Measurements from ENCODE around the gene SULT1A2. TPM values are rescaled to one million over a fixed set of nuclear protein-coding genes. Genes with fewer than 3 reads are reported as not detected.

SULT1A2 gene
- total and polyA plus RNA-seq, 2 donors (not counting 1 experiment from before 2014, with no cell fraction given) = 0.17 TPM; not detected in 1

- TF ChIP-seq CTCF (conservative IDR thresholded peaks at IDR 0.05 in 1 of 2, IDR thresholded peaks at IDR 0.05 in 1 of 2; ENCODE audit: low read depth in 1 of 2, low read length in 2 of 2) (no peak), EZH2 (IDR thresholded peaks at IDR 0.05; ENCODE audit: low read length, missing control alignments) (no peak)
- Histone ChIP-seq H3K27me3 (ENCODE audit: control insufficient read depth, insufficient read depth, low read length) (no peaks in the 10 kb centered on the region), H3K4me1 (ENCODE audit: control insufficient read depth, extremely low read depth, insufficient read depth, low read length) (no peaks in the 10 kb centered on the region), H3K9ac (ENCODE audit: insufficient read depth, low read length) (no peak overlapping the region), H4K20me1 (ENCODE audit: control insufficient read depth, extremely low read depth, insufficient read depth, low read length) (no peaks in the 10 kb centered on the region), H2AFZ (ENCODE audit: low read length) (peak overlapping the region; percentile 44), H3K36me3 (ENCODE audit: control insufficient read depth, insufficient read depth, low read length) (no peaks in the 10 kb centered on the region), H3K4me3 (replicated peaks in 1 of 4; ENCODE audit: control extremely low read depth in 1 of 4, insufficient read depth in 1 of 4, low read depth in 3 of 4, low read length in 4 of 4) (no peak overlapping the region), H3K27ac (ENCODE audit: insufficient read depth, low read length) (no peak overlapping the region), H3K79me2 (ENCODE audit: control insufficient read depth, insufficient read depth, low read length) (no peaks in the 10 kb centered on the region), H3K9me3 (ENCODE audit: control insufficient read depth, insufficient read depth, low read depth, low read length) (no peaks in the 10 kb centered on the region), H3K4me2 (ENCODE audit: extremely low read depth, insufficient read depth, low read length) (no peak overlapping the region)
- peak; percentile 8 to 11 for DNase-seq (ENCODE audit: low read depth in 2 of 2)
Measured at GRCh38 chr16:28572696-28573510, 23.9 kb downstream of the SULT1A2 start.

DNA sequence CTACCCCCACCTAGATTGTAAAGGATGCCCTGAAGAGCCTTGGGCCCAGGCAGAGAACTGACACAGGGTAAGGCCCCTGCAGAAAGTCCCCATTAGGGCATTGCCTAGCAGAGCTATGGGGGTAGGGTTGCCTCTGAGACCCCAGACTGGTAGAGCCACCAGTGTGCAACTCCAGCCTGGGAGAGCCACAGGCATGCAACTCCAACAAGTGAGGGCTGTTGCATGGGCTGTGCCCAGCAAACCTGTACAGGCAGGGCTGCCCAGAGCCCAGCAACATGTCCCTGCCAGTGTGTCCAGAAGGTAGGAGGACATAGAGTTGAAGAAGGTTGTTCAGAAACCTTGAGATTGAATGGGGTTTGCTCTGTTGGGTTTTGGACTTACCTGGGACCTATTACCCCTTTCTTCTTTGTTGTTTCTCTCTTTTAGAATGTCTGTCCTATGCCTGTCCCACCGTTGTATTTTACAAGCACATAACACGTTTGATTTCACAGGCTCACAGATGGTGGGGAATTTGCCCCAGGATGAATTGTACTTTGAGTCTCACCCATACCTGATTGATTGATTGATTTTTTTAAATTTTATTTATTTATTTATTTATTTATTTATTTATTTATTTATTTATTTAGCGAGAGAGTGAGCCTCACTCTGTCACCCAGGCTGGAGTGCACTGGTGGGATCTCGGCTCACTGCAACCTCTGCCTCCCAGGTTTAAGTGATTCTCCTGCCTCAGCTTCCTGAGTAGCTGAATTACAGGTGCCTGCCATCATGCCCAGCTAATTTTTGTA is 26.7 kb downstream of the SULT1A2 start:
- no peaks in the 10 kb centered on the region for H4K20me1 ChIP-seq (ENCODE audit: control insufficient read depth, extremely low read depth, insufficient read depth, low read length)
- no peaks in the 10 kb centered on the region for H3K27me3 ChIP-seq (ENCODE audit: control insufficient read depth, insufficient read depth, low read length)
- no peak for TF ChIP-seq CTCF (conservative IDR thresholded peaks at IDR 0.05 in 1 of 2, IDR thresholded peaks at IDR 0.05 in 1 of 2; ENCODE audit: low read depth in 1 of 2, low read length in 2 of 2)
- no peak for TF ChIP-seq EZH2 (IDR thresholded peaks at IDR 0.05; ENCODE audit: low read length, missing control alignments)
- H3K36me3 ChIP-seq (ENCODE audit: control insufficient read depth, insufficient read depth, low read length) = no peaks in the 10 kb centered on the region
- no peak overlapping the region for H3K9ac ChIP-seq (ENCODE audit: insufficient read depth, low read length)
- H2AFZ ChIP-seq (ENCODE audit: low read length) = no peak overlapping the region
- H3K79me2 ChIP-seq (ENCODE audit: control insufficient read depth, insufficient read depth, low read length) = no peaks in the 10 kb centered on the region
- H3K4me1 ChIP-seq (ENCODE audit: control insufficient read depth, extremely low read depth, insufficient read depth, low read length) = no peaks in the 10 kb centered on the region
- no peak overlapping the region for H3K27ac ChIP-seq (ENCODE audit: insufficient read depth, low read length)
- no peak overlapping the region for H3K4me2 ChIP-seq (ENCODE audit: extremely low read depth, insufficient read depth, low read length)
- no peaks in the 10 kb centered on the region for H3K9me3 ChIP-seq (ENCODE audit: control insufficient read depth, insufficient read depth, low read depth, low read length)
- DNase-seq (ENCODE audit: low read depth in 2 of 2) = no peak
- H3K4me3 ChIP-seq (replicated peaks in 1 of 4; ENCODE audit: control extremely low read depth in 1 of 4, insufficient read depth in 1 of 4, low read depth in 3 of 4, low read length in 4 of 4) = no peak overlapping the region

DNA sequence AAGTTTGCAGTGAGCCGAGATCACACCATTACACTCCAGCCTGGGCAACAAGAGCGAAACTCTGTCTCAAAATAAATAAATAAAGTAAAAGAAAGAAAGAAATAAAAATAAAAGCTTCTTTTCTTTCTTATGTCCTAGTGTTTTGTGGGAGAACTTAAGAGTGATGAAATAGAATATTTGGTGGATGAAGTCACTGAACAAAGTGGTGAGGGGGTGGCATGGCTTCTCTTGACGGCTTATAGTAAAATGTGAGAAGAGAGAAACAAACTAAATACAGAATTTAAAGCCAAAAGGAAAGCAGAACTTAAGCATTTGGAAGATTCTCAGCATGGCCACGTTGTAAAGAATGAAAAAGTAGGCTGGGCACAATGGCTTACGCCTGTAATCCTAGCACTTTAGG is 27.8 kb downstream of the SULT1A2 start:
- Histone ChIP-seq H3K4me3 (replicated peaks in 1 of 4; ENCODE audit: control extremely low read depth in 1 of 4, insufficient read depth in 1 of 4, low read depth in 3 of 4, low read length in 4 of 4) (no peak overlapping the region), H3K9ac (ENCODE audit: insufficient read depth, low read length) (no peak overlapping the region), H3K27me3 (ENCODE audit: control insufficient read depth, insufficient read depth, low read length) (no peaks in the 10 kb centered on the region), H3K4me2 (ENCODE audit: extremely low read depth, insufficient read depth, low read length) (no peak overlapping the region), H2AFZ (ENCODE audit: low read length) (no peak overlapping the region), H4K20me1 (ENCODE audit: control insufficient read depth, extremely low read depth, insufficient read depth, low read length) (no peaks in the 10 kb centered on the region), H3K36me3 (ENCODE audit: control insufficient read depth, insufficient read depth, low read length) (no peaks in the 10 kb centered on the region), H3K27ac (ENCODE audit: insufficient read depth, low read length) (no peak overlapping the region), H3K9me3 (ENCODE audit: control insufficient read depth, insufficient read depth, low read depth, low read length) (no peaks in the 10 kb centered on the region), H3K79me2 (ENCODE audit: control insufficient read depth, insufficient read depth, low read length) (no peaks in the 10 kb centered on the region), H3K4me1 (ENCODE audit: control insufficient read depth, extremely low read depth, insufficient read depth, low read length) (no peaks in the 10 kb centered on the region)
- TF ChIP-seq EZH2 (IDR thresholded peaks at IDR 0.05; ENCODE audit: low read length, missing control alignments) (no peak), CTCF (conservative IDR thresholded peaks at IDR 0.05 in 1 of 2, IDR thresholded peaks at IDR 0.05 in 1 of 2; ENCODE audit: low read depth in 1 of 2, low read length in 2 of 2) (no peak)
- peak; percentile 50 to 62 for DNase-seq (ENCODE audit: low read depth in 2 of 2)

Data from fibroblast of lung (primary cell).